ENCODE results near the gene PSMD2.

DNA sequence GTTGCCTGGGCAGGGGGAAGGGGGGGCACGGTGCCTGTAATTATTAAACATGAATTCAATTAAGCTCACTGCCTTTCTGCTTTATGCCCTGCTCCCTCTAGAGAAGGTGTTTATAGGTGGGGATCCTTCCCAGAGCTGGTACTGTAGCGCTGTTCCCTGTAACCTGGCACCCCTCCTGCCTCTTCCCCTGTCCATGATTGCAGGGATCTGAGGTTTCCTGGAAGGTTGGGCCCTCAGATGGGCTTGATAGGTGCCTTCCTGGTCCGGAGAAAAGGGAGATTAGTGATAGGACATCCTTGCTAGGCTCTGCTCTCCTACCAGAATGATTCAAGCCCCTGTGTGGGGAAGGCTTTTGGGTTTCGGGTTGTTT is 36.2 kb downstream of the PSMD2 start:
- TF ChIP-seq, protein P1, sequence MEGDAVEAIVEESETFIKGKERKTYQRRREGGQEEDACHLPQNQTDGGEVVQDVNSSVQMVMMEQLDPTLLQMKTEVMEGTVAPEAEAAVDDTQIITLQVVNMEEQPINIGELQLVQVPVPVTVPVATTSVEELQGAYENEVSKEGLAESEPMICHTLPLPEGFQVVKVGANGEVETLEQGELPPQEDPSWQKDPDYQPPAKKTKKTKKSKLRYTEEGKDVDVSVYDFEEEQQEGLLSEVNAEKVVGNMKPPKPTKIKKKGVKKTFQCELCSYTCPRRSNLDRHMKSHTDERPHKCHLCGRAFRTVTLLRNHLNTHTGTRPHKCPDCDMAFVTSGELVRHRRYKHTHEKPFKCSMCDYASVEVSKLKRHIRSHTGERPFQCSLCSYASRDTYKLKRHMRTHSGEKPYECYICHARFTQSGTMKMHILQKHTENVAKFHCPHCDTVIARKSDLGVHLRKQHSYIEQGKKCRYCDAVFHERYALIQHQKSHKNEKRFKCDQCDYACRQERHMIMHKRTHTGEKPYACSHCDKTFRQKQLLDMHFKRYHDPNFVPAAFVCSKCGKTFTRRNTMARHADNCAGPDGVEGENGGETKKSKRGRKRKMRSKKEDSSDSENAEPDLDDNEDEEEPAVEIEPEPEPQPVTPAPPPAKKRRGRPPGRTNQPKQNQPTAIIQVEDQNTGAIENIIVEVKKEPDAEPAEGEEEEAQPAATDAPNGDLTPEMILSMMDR (IDR thresholded peaks at IDR 0.05) = no peak
- TF ChIP-seq, protein P2, sequence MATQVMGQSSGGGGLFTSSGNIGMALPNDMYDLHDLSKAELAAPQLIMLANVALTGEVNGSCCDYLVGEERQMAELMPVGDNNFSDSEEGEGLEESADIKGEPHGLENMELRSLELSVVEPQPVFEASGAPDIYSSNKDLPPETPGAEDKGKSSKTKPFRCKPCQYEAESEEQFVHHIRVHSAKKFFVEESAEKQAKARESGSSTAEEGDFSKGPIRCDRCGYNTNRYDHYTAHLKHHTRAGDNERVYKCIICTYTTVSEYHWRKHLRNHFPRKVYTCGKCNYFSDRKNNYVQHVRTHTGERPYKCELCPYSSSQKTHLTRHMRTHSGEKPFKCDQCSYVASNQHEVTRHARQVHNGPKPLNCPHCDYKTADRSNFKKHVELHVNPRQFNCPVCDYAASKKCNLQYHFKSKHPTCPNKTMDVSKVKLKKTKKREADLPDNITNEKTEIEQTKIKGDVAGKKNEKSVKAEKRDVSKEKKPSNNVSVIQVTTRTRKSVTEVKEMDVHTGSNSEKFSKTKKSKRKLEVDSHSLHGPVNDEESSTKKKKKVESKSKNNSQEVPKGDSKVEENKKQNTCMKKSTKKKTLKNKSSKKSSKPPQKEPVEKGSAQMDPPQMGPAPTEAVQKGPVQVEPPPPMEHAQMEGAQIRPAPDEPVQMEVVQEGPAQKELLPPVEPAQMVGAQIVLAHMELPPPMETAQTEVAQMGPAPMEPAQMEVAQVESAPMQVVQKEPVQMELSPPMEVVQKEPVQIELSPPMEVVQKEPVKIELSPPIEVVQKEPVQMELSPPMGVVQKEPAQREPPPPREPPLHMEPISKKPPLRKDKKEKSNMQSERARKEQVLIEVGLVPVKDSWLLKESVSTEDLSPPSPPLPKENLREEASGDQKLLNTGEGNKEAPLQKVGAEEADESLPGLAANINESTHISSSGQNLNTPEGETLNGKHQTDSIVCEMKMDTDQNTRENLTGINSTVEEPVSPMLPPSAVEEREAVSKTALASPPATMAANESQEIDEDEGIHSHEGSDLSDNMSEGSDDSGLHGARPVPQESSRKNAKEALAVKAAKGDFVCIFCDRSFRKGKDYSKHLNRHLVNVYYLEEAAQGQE (IDR thresholded peaks at IDR 0.05; ENCODE audit: insufficient read depth in 1 of 2, low read depth in 2 of 2, low read length in 1 of 2) = no peak
- no peak for TF ChIP-seq POLR2AphosphoS5 (IDR thresholded peaks at IDR 0.05; ENCODE audit: low read depth, low read length)
- no peak for TF ChIP-seq SIN3A (IDR thresholded peaks at IDR 0.05; ENCODE audit: borderline replicate concordance, insufficient read depth, low read depth, low read length)

Data from Panc1 (cell line).